Measurements from ENCODE around the gene BATF3.
A peak's percentile ranks its signal among the peaks of the same experiment; 100 is the strongest.
"Not testable (repeated sequence)": the region's sequence is repeated elsewhere in the genome, so short reads cannot be mapped to it uniquely, and the experiment has no call there.

The BATF3 gene

DNA sequence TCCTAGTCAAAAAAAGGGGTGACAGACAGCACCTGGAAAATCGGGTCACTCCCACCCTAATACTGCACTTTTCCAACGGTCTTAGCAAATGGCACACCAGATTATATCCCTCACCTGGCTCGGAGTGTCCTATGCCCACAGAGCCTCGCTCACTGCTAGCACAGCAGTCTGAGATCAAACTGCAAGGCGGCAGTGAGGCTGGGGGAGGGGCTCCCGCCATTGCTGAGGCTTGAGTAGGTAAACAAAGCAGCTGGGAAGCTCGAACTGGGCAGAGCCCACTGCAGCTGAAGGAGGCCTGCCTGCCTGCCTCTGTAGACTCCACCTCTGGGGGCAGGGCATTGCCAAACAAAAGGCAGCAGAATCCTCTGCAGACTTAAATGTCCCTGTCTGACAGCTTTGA lies 41.4 kb downstream of the BATF3 start:
- DNase-seq (ENCODE audit: low read depth), result not testable (repeated sequence)

DNA sequence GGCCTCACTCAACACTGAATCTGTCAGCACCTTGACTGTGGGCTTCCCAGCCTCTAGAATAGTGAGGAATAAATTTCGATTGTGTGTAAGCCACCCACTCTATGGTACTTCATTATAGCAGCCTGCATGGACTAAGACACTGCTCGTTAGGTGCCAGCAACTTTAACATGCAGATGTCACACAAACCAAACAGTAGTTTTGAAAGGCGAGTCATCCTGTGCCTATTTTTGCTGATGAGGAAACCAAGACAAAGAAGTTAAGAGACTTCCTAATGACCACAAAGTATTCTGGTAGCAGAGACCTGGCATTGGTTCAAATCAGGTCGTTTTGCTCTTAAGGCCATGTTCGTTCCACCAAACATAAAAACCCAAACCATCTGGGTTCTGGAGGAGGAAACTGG lies 42.9 kb downstream of the BATF3 start:
- DNase-seq (ENCODE audit: low read depth), result no peak

DNA sequence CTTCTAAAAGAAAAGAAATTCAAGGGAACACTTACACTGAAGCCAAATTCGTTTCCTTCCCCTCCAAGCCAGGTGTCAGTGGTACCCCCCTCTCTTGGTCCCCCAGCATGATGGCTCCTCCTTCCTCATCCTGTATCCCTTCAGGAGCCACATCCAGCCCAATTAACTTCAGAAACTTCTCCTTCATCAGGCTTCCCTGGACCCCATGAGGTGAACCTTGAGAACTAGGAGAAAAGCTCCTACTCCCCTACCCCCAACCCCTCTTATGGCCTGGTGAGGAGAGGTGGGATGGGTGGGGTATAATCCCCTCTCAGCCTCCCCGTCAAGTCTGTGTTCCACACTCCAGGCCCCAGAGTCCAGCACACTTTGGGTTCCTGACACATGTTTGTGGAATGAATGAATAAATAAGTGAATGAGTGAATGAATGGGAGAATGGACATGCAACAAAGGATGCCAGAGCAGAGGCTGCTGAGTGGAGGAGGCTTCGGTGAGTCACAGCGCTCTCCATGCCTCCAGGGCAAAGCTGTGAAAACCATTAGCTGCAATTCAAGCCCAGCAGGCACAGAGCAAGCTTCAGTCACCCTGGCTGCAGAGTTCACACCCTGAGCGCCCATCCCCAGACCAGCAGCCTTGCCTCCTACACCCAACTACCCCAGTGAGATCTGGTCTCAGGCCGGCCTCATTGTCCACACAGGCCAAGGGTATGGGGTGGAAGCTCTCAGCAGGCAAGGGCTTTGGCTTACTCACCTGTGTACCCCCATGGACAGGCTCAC lies 43.8 kb downstream of the BATF3 start:
- no peak for DNase-seq (ENCODE audit: low read depth)

DNA sequence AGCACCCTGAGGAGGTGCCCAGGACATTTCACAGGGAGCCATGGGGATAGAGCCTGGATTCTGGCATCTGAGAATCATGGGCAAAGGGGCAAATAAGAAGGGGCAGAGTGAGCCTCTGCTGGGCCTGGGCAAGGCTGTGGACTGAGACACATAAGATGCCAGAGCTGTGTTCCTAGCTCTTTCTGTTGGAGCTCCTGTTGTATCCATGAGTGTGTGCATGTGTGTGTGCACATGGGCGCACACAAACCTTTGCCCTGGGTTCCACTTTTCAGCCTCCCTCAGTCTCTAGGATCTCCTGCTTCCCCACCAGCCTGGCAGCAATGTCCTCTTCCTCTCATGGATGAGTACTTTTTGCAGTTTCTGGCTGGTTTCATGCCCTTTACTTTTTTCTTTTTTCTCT lies 47.0 kb downstream of the BATF3 start:
- no peak for DNase-seq (ENCODE audit: low read depth)

DNA sequence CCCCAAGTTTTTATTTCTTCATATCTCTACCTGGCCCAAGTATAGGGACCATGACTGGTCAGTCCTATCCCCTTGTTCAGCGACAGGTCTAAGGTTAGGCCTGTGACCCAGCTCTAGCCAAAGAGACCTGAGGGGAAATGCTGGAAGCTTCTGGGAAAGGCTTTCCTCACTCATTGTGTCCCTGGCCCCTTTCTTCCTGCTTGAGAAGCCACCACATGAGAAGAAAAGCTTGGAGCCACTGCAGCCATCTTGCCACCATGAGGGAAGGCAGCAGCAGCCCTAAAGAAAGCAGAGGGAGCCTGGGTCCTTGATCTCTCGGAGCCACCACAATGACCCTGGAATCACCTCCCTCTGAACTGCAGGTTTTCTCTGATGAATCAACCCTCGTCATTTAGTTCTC lies 47.7 kb downstream of the BATF3 start:
- DNase-seq (ENCODE audit: low read depth), result no peak

DNA sequence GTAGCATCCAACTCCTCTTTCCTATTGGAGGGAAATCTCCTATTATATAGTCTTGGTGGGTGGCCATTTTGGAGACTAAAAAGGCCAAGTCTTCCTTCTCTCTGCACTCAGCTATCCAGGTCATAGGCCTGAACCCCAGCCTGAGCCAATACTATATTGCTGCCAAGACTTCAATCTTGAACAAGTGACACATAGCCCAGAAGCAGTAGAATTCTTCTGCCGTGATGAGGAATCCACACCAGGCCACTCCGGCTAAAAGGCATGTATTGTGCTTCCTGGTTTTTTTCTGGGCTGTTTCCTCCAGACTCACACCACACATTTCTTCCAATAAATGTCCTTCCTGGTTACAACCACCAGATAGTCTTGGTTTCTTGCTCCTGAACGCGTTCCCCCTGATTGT lies 48.1 kb downstream of the BATF3 start:
- DNase-seq (ENCODE audit: low read depth), result peak; percentile 49

DNA sequence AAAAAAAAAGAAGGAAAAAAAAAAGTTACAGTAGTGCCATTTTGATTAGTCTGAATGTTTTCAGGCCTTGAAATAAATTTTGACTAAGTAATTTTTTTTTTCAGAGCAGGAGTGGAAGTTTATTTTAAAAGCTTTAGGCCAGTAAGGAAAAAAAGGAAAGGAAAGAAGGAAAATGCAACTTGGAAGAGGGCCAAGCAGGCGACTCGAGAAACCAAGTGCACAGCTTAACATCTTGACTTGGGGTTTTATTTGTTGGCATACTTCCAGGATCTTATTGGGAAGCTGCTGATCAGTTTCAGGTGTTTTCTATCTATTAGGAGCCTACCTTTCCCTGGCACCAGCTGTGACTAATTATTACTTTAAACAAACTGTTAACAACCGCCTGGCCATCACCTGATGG lies 49.4 kb downstream of the BATF3 start:
- no peak for DNase-seq (ENCODE audit: low read depth)

DNA sequence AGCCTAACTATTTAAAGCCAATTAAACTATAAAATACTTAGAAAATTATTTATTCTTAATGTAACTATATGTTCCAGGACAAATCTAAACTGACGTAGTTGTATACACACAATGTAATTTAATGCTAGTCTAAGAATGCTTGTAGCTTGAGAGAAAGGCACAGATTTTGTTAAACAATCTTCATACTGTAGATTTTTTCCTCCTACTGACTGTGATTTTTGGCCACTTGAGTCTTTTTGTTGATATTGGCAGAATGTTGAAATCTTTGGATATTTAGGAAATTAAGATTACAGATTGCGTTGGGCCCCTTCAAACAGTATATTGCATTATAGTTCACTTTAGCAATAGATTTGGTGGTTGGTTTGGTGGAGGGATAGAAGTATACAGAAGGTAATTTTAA lies 50.6 kb downstream of the BATF3 start:
- no peak for DNase-seq (ENCODE audit: low read depth)

DNA sequence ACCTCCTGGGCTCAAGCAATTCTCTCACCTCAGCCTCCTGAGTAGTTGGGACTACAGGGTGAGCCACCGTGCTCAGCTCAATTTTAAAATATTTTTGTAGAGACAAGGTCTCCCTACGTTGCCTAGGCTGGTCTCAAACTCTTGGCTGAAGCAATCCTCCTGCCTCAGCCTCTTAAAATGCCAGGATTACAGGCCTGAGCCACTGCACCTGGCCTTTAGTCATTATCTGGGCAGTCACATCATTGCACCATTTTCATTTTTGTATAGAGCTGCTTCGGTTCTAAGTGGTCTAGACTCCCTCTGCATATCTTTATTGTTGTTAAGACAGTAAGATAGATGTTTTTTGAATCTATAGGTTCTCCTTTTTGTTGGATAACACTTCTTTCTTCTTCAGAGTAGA lies 51.2 kb downstream of the BATF3 start:
- no peak for DNase-seq (ENCODE audit: low read depth)

DNA sequence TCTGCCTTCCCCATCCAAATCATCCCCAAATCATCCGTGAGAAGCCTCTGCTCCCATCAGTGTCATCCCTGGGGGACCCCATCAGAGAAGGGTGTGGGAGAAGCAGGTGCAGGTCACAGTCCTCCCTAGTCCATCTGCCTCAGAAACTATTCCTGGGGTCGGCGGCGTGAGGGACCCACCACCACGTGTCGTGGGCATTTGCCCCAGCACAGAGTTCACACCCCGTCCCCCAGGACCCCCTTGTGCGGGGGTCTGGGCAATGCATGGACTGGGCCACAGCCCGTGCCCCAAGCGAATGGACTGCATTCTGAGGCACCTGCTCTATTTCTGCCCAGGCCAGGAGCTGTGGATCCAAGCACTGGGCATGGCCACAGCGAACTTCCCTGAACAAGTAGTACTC lies 52.6 kb downstream of the BATF3 start:
- no peak for DNase-seq (ENCODE audit: low read depth)

DNA sequence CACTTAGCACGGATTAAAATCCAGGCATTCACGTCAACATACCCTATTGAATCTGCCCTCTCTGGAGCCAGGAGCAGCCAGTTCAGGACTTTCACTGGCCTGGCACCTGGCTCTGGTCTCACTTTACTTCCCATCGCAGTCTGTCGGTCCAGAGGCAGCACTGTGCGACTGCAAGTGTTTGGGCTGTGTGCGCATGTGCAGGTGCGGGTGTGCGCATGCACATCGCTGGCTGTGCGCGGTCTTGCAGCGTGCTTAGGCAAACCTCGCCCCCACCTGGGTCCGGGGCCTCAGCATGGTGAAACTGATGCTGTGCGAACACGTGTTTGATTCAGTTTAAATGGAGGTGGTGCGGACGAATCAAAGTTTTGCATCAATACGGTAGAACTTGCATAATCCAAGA lies 53.1 kb downstream of the BATF3 start:
- no peak for DNase-seq (ENCODE audit: low read depth)

DNA sequence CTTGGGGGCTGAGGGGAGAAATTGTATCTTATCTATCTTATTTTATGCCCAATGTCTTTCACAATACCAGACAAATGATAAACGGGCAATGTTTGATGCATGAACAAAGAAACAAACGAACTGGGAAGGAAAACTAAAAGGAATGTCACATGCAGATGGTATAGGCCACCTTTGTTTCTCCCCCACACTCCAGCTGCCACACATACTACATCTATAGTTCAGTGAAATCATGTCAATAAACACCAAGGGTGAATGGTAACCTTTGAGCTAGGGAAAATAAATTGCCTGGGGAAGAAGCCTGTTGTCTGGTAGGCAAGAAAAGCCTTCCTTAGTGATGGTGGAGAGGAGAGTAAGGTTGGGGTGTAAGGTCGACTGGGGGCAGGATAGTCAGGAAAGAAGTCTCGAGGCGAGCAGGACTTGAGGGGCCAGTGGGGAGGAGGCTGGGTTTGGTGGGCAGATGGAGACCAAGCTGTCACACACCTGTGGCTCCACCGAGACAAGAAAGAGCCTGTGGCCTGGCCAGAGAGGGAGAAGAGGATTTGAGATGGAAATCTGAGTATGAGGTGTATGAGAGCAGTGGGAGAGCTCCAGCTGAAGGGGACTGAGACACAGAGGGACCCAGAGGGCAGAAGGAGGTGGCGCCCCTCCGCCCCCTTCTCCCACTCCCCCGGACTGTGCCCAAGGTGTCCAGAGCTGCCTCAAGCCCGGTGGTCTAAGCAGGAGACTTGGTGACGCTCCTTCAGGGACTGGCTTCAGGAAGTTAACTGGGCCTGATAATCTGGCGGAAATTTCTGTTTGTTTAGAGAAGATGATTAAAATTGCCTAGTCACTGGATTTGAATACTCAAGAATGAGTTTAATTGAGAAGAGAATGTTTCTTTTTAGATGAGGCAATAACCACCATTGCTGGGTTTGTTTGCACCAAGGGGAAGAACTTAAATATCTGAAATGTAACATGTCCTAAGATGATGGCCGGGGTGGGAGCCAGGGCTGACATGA lies 53.8 kb downstream of the BATF3 start:
- no peak for DNase-seq (ENCODE audit: low read depth)

DNA sequence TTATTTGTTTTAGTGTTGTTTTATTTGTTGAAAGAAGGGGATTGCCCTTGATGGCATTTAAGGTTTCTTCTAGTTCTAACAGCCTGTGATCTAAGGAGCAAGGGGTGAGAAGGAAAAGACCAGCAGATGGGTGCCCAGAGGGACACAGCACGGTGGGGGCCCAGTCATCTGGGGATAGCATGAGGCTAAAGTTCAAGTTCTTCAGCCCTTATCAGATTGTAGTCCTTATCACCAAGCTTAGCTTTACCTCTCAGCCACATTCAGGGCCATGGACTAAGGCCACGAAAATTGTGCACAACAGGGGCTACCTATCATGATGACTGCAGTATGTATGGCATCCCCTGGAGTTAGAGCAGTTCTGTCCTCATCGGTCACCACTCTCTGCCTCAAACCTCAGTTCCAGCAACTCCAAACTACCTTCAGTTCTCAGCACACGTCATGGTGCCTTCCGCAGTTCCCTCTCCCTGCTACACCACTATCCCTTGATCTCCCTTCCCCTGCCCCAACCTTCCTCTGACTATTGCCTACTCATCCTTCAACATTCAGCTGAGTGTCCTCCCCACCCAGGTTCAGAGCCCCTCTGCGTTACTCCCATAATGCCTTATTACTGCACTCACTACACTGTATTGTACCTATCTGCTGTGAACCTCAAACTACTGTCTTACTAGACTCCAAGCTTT lies 54.6 kb downstream of the BATF3 start:
- DNase-seq (ENCODE audit: low read depth), result no peak

DNA sequence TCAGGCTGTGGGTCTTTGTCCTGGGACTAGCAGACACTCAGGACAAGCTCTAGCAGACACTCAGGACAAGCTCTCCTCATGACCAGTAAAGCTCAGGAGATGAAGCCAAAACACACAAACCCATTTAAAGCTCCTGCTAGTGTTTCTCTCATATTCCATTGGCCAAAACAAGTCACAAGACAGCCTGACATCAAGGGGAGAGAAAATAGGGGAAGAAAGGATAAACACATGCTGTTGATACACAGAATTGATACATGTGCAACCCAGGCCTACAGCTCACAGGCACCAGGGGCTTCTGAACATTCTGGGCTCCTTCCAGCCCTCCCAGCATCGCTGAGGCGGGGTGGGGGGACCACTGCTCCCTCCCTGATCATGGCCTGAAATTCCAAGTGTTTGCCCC lies 55.8 kb downstream of the BATF3 start:
- DNase-seq (ENCODE audit: low read depth), result no peak

DNA sequence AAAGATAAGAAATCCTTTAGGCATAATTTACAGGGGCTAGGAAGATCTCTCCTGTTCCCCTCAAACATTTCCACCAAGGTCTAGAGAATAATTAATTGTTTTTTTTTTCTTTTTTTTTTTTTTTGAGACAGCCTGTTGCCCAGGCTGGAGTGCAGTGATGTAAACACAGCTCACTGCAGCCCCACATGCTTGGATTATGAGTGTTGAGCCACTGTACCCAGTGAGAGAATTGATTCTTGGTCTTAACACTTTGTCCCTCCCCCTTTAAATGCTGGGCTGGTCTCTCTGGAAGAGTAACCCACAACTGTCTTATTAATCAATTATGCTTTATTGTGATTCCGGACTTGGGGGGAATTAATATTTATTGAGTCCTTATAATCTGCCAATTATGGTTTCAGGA lies 57.7 kb downstream of the BATF3 start:
- DNase-seq (ENCODE audit: low read depth), result no peak

DNA sequence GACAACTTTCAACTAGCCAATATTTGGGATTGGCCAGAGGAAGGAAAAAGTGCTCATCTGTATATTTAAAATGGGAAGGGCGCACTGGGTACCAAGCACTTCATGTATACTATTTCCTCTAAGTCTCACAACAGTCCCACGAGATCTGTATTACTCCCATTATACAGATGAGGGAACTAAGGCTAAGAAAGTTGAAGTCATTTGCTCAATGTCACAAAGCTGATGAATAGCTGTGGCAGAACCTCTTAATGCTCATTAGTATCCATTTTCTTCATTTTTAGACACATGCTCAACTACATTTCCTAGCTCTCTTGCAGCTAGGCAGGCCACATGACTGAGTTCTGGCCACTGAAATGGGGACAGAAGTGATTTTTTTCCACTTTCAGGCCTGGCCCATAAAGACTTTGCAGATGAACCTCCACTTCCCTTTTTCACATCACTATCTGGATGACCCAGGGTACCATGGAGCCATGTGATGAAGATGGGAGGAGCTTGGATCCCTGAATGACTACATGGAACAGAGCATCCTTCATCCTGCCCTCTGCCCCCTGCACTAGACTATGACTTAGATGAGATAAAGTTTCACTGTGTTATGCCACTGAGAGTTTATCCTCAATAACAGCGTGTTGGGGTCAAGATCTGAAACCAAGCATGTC lies 59.3 kb downstream of the BATF3 start:
- DNase-seq (ENCODE audit: low read depth), result no peak

DNA sequence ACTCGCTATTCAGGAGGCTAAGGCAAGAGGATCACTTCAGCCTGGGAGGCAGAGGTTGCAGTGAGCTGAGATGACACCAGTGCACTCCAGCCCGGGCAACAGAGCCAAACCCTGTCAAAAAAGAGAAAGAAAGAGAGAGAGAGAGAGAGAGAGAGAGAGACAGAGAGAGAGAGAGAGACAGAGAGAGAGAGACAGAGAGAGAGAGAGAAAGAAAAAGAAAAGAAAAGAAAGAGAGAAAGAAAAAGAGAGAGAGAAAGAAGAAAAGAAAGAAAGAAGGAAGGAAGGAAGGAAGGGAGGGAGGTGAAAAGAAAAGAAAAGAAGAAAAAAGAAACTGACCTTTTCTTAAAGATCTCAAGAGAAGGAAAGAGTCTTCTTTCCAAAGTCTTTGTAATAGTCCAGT lies 60.1 kb downstream of the BATF3 start:
- DNase-seq (ENCODE audit: low read depth), result not testable (repeated sequence)

DNA sequence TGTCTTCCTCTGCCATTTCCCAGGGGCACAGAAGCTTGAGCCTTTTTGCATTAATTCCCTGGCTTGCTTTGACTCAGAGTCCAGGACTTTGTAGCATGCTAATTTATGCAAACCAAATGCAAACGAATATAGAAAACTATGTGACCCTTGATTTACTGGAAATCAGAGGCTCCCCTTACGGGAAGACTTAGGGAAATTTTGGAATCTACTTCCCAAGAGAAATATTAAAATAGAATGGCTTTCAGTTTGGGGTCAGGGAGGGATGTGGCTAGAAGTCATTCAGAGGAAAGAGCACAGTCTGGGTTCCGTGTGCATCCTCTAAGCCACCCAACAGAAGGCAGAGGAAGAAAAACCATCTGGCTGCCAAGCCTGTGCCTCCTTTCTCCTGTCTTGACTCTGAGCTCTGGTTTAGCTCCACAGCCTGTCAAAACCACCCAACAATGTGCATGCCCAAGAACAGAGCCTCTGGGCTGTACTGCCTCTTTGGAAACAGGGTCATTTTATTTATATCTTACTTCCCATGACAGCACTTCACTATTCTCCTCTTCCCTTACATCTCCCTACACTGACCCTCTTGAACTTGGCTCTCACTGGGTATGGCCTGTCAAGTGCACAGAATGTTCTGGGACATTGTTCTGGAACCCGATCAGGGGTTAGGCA lies 61.0 kb downstream of the BATF3 start:
- no peak for DNase-seq (ENCODE audit: low read depth)

DNA sequence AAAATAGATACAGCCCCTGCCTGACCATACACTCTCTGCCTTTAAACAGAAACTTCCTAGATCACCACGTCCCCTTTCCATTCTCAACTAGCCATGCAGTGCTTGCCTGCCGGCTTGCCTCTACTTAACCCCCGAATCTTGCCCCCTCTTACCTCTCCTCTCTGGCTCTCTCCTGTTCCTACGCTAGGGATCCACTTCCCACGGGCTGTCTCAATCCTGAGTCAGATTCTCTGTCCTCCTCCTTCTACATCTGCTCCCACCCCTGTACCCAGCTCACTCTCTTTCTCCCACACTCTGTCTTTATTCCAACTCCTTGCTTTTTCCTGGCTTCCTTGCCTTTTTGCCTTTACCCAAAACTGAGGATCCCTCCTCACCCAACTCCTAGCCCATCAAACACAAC lies 61.7 kb downstream of the BATF3 start:
- no peak for DNase-seq (ENCODE audit: low read depth)

All from GM04503 (cell line).